Islet precursor cell (in vitro differentiated cells): ENCODE data around the gene CEMIP2.

ENCODE experiments used
- DNase-seq: peaks from one replicate; pipeline ENCODE4 v3.0.0-alpha.2; 2018

CEMIP2 gene

GRCh38 chr9:71746023-71746757 is 22.1 kb downstream of the CEMIP2 start:
- DNase-seq, result no peak

GRCh38 chr9:71744754-71745521 is 23.4 kb downstream of the CEMIP2 start:
- DNase-seq, result peak; percentile 97

- no peak for DNase-seq
Measured at GRCh38 chr9:71743882-71744281, 24.4 kb downstream of the CEMIP2 start.

- DNase-seq, result no peak
Measured at GRCh38 chr9:71743217-71743705, 25.1 kb downstream of the CEMIP2 start.

GRCh38 chr9:71742703-71743102 is 25.6 kb downstream of the CEMIP2 start:
- DNase-seq, result no peak

GRCh38 chr9:71741926-71742648 is 26.2 kb downstream of the CEMIP2 start:
- no peak for DNase-seq

- DNase-seq, result no peak
Measured at GRCh38 chr9:71740199-71740598, 28.1 kb downstream of the CEMIP2 start.

- DNase-seq, result no peak
Measured at GRCh38 chr9:71737455-71737854, 30.9 kb downstream of the CEMIP2 start.

GRCh38 chr9:71736236-71736635 is 32.1 kb downstream of the CEMIP2 start:
- no peak for DNase-seq

- no peak for DNase-seq
Measured at GRCh38 chr9:71734950-71735349, 33.4 kb downstream of the CEMIP2 start.

- no peak for DNase-seq
Measured at GRCh38 chr9:71733176-71733575, 35.1 kb downstream of the CEMIP2 start.

- DNase-seq, result no peak
Measured at GRCh38 chr9:71729816-71730526, 38.3 kb downstream of the CEMIP2 start.

GRCh38 chr9:71726723-71727122 is 41.6 kb downstream of the CEMIP2 start:
- DNase-seq, result no peak

- DNase-seq, result peak; percentile 77
Measured at GRCh38 chr9:71725590-71726338, 42.5 kb downstream of the CEMIP2 start.

GRCh38 chr9:71721855-71722254 is 46.5 kb downstream of the CEMIP2 start:
- no peak for DNase-seq

- no peak for DNase-seq
Measured at GRCh38 chr9:71719562-71719961, 48.8 kb downstream of the CEMIP2 start.

GRCh38 chr9:71719088-71719487 is 49.2 kb downstream of the CEMIP2 start:
- DNase-seq, result no peak

GRCh38 chr9:71716138-71716909 is 52.0 kb downstream of the CEMIP2 start:
- DNase-seq, result no peak

GRCh38 chr9:71710856-71711255 is 57.5 kb downstream of the CEMIP2 start:
- no peak for DNase-seq

GRCh38 chr9:71710201-71710600 is 58.1 kb downstream of the CEMIP2 start:
- DNase-seq, result no peak

- DNase-seq, result no peak
Measured at GRCh38 chr9:71709384-71709783, 58.9 kb downstream of the CEMIP2 start.
